ENCODE measurements around the gene NDUFC1.
"Not testable (repeated sequence)": the region's sequence is repeated elsewhere in the genome, so short reads cannot be mapped to it uniquely, and the experiment has no call there.

The NDUFC1 gene

DNA sequence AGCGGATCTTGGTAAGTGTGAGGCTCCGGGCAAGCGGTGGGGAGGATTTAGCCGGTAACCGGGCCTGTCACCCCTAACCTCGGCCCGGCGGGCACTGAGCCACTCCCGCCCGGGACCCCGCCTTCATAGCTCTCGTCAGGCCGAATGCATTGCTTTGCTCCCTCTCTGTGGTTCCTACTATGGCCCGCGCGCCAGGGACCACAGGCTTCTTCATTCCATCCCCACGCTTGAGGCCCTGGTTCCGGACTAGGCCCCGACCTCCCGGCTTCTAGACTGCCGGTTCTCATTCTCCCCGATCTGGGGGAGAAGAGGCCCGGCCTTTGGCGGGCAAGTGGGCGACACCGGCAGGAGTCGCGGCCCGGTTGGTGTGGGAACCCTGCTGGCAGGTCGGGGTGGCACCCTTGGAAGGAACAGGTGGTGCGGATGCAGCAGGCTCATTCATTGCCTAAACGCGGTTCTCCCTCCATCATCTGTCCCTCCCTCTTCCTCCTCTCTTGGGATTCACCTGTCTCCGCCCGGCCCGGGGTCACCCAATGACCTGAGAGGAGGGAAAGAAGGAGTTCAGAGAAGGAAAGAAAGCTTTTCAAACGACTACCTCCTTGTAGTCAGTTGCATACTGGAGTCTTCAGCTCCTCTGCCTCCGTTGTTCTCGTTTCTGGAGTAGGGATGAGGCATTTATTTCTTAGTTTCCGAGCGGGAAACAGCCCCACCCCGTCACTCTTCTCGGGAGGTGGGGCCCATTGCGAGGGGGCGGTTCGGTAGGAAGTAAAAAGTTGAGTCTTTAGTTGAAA lies at the start of gene NDUFC1:
TSS of gene NDUFC1 (minus strand) at position 657 of the 791 bp plus-strand sequence. CDS start 6,679 bp downstream, outside the sequence.
- in situ Hi-C loops (cut with MboI; ENCODE audit: low sequenced_read_pairs), result no loop called here

DNA sequence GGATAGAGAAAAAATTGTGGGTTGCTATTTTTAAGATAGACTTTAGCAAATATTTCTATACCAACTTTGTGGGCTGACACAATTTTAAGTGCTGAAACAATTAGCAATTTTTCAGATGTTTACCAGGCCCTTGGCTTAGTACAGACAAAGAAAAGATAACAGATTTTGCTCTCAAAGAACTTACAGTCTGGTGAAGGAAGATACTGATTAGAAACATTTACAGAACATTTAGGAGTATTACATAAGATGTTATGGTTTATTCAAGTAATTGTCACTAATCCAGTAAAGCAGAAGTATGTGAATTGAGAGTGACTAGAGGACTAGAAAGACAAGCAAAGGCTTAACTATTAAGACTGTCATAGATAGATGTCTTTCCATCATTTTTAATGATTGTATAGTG lies 35.3 kb upstream of the NDUFC1 start:
- in situ Hi-C loops (cut with MboI; ENCODE audit: low sequenced_read_pairs), result no loop called here

DNA sequence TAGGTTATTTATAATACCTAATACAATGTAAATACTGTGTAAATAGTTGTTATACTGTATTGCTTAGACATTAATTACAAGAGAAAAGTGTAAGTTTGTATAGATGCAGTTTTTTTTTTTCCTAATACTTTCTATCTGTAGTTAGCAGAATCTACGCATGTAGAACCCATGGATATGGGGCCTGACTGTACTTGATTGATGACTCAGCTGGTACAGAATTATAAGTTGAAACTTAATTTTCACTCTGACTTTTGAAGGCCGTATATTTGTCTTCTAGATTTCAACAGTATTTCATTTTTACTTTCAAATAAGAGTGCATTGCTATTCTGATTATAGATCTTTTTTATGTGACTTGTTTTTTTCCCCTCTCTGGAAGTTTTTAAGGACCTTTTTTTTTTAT lies 30.8 kb upstream of the NDUFC1 start:
- in situ Hi-C loops (cut with MboI; ENCODE audit: low sequenced_read_pairs), result no loop called here

DNA sequence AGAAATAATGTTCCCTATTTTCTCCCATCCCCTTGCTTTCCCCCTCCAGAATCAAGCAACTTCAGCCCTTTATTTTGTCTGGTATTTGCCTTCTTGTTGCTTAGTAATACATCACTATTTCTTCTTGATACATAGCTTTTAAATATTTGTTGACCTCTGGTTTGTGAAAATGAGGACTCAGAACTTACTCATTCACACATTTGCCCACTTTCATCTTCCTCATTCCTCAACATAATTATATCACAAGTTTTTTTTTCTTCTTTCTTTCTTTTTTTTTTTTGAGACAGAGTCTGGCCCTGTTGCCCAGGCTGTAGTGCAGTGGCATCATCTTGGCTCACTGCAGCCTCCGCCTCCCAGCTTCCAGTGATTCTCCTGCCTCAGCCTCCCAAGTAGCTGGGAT lies 28.9 kb upstream of the NDUFC1 start:
- in situ Hi-C loops (cut with MboI; ENCODE audit: low sequenced_read_pairs), result no loop called here

DNA sequence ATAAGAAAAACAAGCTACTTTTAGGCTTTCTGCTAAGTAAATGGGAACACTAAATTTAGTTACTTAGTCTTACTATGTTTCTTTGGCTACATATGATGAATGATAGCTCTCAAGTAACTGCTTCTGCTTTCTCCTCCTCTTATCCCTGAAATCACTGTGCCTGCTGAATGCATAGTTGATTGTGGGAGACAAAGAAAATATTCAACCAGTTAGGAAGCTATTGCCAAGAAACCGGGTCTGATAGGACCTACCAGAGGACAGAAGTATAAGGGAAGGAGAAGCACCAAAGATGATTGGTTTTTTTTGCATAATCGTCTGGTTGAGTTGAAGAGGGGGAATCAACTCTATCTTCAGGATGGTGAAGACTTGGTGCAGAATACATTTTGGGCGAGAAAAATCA lies 28.0 kb upstream of the NDUFC1 start:
- in situ Hi-C loops (cut with MboI; ENCODE audit: low sequenced_read_pairs), result no loop called here

DNA sequence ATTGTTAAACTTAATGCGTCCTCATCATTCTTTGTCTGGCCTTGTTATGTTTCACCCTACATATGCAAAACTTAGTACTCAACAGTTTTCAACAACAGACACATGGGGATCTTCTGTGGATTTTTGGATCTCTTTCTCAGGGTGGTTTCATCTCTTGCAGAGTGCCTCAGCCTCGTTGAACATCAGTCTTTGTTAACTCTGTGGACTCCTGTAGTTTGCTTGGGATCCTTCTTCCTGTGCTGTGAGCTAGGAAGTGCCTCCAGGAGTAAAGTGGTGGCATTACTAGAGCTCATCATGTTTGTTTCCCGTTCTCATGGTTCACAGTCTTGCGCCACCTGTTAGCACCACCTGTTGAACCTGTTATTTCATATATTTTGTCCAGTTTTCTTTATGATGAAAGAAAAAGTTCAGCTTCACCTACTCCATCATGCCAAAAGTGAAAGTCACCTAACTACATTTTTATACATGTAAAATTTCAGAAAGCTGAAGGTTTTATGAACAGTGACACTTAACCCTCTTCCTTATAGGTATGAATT lies 27.5 kb upstream of the NDUFC1 start:
- in situ Hi-C loops (cut with MboI; ENCODE audit: low sequenced_read_pairs), result no loop called here

DNA sequence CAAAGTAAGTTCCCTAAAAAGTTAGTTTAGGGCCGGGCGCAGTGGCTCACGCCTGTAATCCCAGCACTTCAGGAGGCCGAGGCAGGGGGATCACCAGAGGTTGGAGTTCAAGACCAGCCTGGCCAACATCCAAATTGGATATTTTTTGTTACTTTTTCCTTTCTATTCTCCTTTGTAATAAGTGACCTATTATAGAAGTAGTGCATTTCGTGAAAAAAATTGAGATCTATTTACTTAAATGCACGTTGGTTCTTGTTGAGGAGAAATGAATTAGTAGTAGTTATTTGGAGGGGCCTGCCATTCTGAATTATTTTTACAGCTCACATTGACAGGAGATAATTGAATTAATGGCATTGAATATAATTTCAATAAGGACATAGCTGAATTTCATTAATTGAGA lies 22.3 kb upstream of the NDUFC1 start:
- in situ Hi-C loops (cut with MboI; ENCODE audit: low sequenced_read_pairs), result no loop called here

DNA sequence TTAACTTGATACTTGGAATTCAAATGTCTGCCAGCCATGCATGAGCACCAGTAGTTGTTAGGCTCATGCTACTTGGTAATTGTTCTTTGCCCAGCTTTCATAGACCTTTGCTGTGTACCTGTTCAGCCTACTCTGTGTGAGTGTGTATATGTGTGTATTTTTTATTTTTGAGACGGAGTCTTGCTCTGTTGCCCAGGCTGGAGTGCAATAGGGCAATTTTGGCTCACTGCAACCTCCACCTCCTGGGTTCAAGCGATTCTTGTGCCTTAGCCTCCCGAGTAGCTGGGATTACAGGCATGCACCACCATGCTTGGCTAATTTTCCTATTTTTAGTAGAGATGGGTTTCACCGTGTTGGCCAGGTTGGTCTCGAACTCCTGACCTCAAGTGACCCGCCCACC lies 20.3 kb upstream of the NDUFC1 start:
- in situ Hi-C loops (cut with MboI; ENCODE audit: low sequenced_read_pairs), result not testable (repeated sequence)

DNA sequence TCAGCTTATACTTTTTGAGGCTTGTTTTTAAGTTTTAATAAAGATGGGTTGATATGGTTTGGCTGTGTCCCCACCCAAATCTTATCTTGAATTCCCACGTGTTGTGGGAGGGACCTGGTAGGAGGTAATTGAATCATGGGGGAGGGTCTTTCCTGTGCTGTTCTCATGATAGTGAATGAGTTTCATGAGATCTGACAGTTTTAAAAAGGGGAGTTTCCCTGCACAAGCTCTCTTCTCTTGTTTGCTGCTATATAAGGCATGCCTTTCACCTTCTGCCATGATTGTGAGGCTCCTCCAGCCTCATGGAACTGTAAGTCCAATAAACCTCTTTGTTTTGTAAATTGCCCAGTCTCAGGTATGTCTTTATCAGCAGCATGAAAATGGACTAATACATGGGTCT lies 19.8 kb upstream of the NDUFC1 start:
- in situ Hi-C loops (cut with MboI; ENCODE audit: low sequenced_read_pairs), result not testable (repeated sequence)

DNA sequence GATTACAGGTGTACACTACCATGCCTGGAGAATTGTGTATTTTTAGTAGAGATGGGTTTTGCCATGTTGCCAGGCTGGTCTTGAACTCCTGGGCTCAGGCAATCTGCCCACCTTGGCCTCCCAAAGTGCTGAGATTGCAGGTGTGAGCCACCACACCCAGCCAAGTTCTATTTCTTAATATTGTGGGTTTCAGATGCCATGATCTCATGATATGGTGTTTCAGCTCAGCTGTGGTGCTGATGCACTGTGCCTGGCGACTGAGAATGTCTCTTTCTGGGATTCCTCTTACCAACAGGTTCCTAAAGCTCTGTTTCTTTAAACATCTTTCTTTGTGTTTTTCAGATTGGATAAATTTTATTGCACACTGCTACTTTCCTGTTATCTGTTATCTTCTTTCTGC lies 17.3 kb upstream of the NDUFC1 start:
- in situ Hi-C loops (cut with MboI; ENCODE audit: low sequenced_read_pairs), result no loop called here

DNA sequence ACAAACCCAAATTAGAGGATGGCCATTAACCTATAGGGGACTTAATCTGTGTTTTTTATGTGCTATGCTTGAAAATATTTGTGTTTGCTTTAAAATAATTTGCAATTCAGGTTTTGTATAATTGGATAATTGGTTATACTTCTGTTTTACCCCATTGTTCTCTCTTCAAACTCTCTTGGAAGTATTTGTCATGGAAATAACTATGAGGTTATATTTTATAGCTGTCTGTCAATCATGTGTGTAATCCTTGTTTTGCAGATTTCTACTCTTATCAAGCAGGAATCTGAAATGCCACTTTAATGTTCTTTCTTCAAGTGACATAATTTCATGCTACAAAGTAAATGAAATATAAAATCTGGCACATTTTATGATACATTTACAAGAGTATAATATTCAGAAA lies 15.4 kb upstream of the NDUFC1 start:
- in situ Hi-C loops (cut with MboI; ENCODE audit: low sequenced_read_pairs), result no loop called here

DNA sequence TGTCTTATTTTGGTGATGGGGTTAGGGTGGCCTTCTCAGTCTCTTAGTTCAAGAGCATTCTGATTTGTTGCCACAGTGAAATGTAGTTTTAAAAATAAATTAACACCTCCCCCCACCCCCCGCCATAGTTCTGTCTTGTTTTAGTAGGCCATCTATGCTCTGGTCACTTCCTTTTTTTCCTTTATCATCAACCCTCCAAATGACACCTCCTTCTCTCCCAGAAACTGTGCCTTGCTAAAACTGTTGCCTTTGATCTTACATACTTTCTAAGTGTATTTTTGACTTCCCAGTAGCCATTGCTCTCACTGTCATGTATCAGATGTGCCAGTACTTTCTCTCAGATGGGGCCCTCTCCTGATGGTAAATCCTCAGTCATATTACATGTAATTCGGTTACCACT lies 14.5 kb upstream of the NDUFC1 start:
- in situ Hi-C loops (cut with MboI; ENCODE audit: low sequenced_read_pairs), result no loop called here

DNA sequence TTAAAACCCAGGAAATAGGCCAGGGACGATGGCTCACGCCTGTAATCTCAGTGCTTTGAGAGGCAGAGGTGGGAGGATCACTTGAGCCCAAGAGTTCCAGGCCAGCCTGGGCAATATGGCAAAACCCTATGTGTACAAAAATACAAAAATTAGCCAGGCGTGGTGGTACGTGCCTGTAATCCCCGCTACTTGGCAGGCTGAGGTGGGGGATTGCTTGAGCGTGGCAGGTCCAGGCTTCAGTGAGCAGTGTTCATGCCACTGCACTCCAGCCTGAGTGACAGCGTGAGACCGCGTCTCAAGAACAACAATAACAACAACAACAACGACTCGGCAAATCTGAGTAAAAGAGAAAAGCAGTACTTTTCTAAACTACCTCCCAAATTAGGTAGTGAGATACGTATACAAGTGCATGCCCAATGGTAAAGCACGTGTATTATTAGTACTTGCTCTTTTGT lies 13.0 kb upstream of the NDUFC1 start:
- in situ Hi-C loops (cut with MboI; ENCODE audit: low sequenced_read_pairs), result no loop called here

DNA sequence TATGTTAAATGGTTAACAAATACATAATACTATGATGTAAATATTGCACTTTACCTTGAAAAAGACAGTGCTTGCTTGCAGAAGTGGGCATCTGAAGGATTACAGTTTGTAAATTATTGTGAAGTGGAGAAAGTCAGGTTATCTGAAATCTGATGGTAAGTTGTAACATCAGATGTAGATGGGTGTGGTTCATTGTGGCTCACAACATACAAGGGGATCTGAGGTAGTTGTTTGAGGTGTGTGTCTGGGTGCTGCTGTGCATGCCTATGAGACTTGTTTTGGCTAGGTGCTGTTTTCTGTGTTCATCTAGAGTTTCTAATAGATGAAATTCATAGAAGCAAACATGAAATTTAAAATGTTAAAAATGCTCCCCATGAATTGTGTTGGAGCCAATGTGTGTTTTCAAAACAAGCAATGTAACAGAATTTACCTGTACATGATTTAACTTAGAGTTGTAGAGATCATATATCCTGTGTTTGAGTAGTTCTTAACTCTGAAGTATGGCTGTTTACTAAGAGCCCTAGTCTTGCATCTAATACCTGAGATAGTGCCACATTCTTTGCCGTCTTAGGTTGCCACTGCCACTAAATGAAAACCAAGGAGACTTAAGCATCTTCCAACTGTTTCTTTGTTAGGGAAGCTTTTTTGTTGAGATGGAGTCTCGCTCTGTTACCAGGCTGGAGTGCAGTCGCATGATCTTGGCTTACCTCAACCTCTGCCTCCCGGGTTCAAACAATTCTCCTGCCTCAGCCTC lies 11.9 kb upstream of the NDUFC1 start:
- in situ Hi-C loops (cut with MboI; ENCODE audit: low sequenced_read_pairs), result no loop called here

DNA sequence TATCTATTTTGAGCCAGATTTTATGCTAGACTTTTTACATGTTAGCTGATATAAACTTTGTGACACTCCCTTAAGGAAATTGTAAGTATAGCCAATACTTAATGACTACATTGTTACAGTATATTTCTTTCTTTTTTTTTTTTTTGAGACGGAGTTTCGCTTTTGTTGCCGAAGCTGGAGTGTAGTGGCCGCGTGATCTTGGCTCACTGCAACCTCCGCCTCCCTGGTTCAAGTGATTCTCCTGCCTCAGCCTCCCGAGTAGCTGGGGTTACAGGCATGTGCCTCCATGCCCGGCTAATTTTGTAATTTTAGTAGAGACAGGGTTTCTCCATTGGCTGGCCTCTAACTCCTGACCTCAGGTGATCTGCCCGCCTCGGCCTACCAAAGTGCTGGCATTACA lies 11.1 kb upstream of the NDUFC1 start:
- in situ Hi-C loops (cut with MboI; ENCODE audit: low sequenced_read_pairs), result not testable (repeated sequence)

DNA sequence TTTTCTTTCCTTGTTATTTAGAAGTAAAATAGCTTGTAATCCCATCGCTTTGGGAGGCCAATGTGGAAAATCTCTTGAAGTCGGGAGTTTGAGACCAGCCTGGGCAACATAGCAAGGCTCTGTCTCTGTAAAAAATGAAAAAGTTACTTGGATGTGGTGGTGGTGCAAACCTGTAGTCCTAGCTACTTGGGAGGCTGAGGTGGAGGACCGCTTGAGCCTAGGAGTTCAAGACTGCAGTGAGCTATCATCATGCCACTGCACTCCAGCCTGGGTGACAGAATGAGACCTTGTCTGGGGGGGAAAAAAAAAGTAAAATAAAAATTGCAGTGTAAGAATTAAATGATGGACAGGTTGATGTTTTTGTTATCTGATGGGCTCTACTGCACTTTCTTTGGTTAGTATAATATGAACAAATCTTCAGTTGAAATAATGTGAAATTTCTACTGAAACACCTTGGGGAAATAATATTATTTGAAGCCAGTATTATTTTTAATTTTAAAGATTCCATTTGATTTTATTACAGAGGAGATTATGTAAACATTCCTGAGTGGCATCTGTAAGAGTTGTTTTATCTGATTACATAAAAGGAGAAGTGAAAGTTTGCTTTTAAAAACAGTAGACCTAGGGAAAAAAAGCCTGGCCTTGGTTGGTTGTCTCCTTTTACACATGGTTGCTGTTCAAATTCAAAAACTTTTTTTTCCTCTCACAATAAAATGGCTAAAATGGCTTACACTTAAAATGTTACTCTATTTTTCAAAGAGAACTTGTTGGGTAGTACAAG lies 10.5 kb upstream of the NDUFC1 start:
- in situ Hi-C loops (cut with MboI; ENCODE audit: low sequenced_read_pairs), result no loop called here

DNA sequence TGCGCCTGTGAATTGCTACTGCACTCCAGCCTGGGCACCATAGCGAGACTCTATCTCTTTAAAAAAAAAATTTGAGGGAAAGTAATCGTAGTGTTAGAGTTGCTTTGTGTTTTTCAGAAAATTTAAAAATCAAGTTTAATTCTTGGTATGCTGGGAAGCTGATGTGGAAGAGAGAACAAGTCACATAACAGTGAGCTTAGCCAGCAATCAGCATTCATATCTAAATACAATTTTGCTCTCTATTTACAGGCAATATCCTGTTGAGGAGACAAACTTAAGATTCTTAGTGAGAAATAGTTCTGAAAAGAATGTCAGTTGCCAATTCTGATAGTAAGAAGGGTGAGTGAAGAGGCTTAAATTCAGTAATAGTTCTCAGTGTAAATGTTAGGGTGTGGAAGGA lies 9.6 kb upstream of the NDUFC1 start:
- in situ Hi-C loops (cut with MboI; ENCODE audit: low sequenced_read_pairs), result no loop called here

DNA sequence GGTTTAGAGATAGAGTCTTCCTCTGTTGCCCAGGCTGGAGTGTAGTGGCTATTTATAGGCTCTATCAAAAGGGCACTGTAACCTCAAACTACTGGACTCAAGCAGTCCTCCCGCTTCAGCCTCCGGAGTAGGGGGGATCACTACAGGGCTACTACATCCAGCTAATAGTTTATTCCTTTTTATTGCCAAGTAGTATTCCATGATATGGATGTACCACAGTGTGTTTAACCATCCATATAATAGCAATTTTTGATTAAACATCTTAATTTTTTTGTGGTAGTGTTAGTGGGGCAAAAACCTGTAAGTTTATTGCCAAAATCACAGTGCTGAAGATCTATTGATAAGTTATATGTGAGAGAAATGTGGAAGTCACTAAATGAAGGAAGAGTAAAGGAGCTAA lies 2.6 kb upstream of the NDUFC1 start:
- in situ Hi-C loops (cut with MboI; ENCODE audit: low sequenced_read_pairs), result no loop called here

DNA sequence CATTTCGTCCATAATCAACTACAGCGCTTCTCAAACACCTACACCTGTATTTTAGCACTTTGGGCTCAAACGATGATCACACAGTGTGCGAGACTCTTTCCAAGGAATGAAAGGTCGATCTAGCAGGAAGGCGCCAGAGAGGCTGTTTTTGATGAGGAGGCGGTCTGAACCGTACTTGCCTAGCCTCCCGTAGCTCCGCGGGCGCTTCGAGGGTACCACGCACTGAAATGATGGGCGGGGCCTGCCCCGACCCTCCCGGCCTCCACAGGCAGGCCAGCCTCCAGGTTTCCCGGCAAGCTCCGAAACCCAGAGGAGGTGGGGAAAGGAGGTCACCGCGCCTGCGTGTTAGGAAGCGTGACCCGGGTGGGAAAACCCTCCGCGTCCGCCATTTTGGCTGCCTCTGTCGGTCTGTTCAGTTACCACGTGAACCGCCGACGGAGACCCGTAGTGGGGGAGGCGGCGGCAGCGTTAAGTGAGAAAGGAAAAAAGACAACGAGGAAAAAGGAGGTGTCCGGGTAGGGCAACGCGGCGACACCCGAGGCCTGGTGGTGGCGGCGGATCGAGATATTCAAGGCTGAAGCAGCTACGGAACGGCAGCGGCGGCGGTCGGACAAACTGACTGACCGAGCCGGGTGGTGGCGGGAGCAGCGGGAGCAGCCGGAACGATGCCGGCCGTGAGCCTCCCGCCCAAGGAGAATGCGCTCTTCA lies 1.0 kb downstream of the NDUFC1 start, which contains the start of gene NAA15:
TSS of gene NAA15 (plus strand) at position 393 of the 708 bp plus-strand sequence. CDS start at position 666, 273 bp downstream.
- in situ Hi-C loops (cut with MboI; ENCODE audit: low sequenced_read_pairs), result no loop called here

DNA sequence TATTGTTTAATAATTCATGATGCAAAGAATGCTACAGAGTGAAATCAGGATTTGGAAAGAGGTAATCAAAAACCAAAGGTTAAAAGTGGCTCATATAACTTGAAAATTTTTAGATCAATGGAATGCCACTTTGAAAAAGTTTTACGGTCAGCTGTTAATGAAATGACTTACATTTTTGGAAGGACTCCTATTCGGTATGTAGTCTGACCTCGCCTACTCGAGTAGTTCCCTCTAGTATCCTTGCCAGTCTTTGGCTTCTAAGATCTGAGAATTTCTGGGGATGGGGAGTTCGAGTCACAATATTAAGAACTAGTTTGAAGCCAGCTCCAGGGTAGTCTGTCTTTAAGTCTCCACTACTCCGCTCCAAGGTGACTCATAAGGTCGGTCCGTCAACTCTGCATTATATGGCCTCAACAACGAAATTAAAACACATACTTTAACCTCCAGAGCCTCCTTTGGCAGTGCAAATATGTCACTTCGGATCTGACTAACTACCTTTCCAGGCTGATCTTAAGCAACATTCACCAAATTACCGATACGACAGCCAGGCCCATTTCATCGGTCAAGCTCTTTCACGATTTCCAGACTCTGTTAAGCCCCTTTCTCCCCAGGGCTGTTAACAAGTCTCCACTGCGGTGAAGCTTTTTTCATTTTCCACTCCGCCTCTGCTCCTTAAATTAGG lies 1.7 kb downstream of the NDUFC1 start:
- in situ Hi-C loops (cut with MboI; ENCODE audit: low sequenced_read_pairs), result no loop called here
